Esophagus muscularis mucosa (tissue), 4 donors: ENCODE data around the gene FOXK1. TPM values are rescaled to one million over a fixed set of nuclear protein-coding genes. Genes with fewer than 3 reads are reported as not detected.

Source experiments
- DNase-seq: peaks from one replicate; pipeline ENCODE4 v3.0.0-alpha.2; 2017; ENCODE audit errors: extremely low spot score
- H3K27ac ChIP-seq, 4 donors: fragments of 200-600 bp; sonication (generic); replicated peaks in 1 of 4; 1 replicate in 3 of 4; 2 replicates in 1 of 4; pipeline ENCODE4 v1.5.1; 2016 to 2019; ENCODE audit warnings: mild to moderate bottlenecking in 1 of 4
- H3K27me3 ChIP-seq, 4 donors: fragments of 200-600 bp; sonication (generic); one replicate each; pipeline versions ENCODE4 v1.5.1 to v1.6.0; 2016 to 2019
- H3K36me3 ChIP-seq, 4 donors: fragments of 200-600 bp; sonication (generic); one replicate each; pipeline ENCODE4 v1.5.1; 2016 to 2019
- H3K4me1 ChIP-seq, 4 donors: fragments of 200-600 bp; sonication (generic); one replicate each; pipeline ENCODE4 v1.5.1; 2016 to 2019
- H3K4me3 ChIP-seq, 4 donors: fragments of 200-600 bp; sonication (generic); 1 replicate in 2 of 4; 2 replicates in 2 of 4; pipeline ENCODE4 v1.5.1; 2016 to 2019; ENCODE audit warnings: mild to moderate bottlenecking in 4 of 4, moderate library complexity in 1 of 4
- H3K9me3 ChIP-seq, 4 donors: fragments of 200-600 bp; sonication (generic); 1 replicate in 3 of 4; 2 replicates in 1 of 4; pipeline ENCODE4 v1.5.1; 2016 to 2019
- CTCF ChIP-seq, 3 experiments: fragments of 200-600 bp in 2 of 3; fragments of 450-650 bp in 1 of 3; sonication (generic) in 2 of 3; IDR thresholded peaks; one replicate each; pipeline ENCODE4 v1.5.1; 2017 to 2019; ENCODE audit warnings: antibody characterized with exemption in 3 of 3, mild to moderate bottlenecking in 2 of 3, moderate library complexity in 1 of 3
- EP300 ChIP-seq: sonication (generic); formaldehyde crosslinking; IDR thresholded peaks from one replicate; pipeline ENCODE4 v1.6.1; 2017; ENCODE audit warnings: antibody characterized with exemption
- POLR2A ChIP-seq: fragments of 450-650 bp; IDR thresholded peaks from one replicate; pipeline ENCODE4 v1.6.1; 2017; ENCODE audit warnings: antibody characterized with exemption, moderate library complexity, mild to moderate bottlenecking, low read depth
- POLR2AphosphoS5 ChIP-seq, 2 donors: sonication (generic); formaldehyde crosslinking; IDR thresholded peaks; one replicate each; pipeline ENCODE4 v1.6.1; 2017; ENCODE audit warnings: antibody characterized with exemption in 2 of 2
- WGBS: methylation state at CpG from one replicate; pipeline ENCODE4 v1.1.5; 2018; 5-methylcytosine and 5-hydroxymethylcytosine counted together
- intact Hi-C: fragments of 100-400 bp; cut with DNase I; formaldehyde crosslinking; loops from one replicate; pipeline ENCODE4 v1.15.1; 2023
- total RNA-seq, 4 donors: library from RNA; depleted of rRNA; stranded (reverse); fragments of >200 nt; gene quantifications; one replicate each; pipeline versions ENCODE4 v1.1.0 to v1.2.1, GENCODE V29; 2016

Gene FOXK1
- total RNA-seq, 4 donors from 2014 or later, result 23.4 to 46.1 (median 36.3) TPM

- intact Hi-C loops, result no loop called here
- Histone ChIP-seq H3K36me3 (peaks cover 27 to 57% (median 40%) of the 10 kb centered on the region in 4 donors), H3K27ac (peak overlapping the region; percentile 88 to 91 (median 90)), H3K4me1 (peaks cover 28 to 64% (median 60%) of the 10 kb centered on the region in 4 donors), H3K27me3 (no peaks in the 10 kb centered on the region), H3K4me3 (peak overlapping the region; percentile 23 to 32 (median 25)), H3K9me3 (no peaks in the 10 kb centered on the region)
- TF ChIP-seq EP300 (no peak), POLR2AphosphoS5 (IDR thresholded peaks at IDR 0.05) (peak; percentile 79 to 84), CTCF (IDR thresholded peaks at IDR 0.05) (no peak), POLR2A (no peak)
- no peak for DNase-seq
- 51% methylated on average over 28 of the region's 37 CpGs for WGBS
Measured at GRCh38 chr7:4766666-4767519, 84.8 kb downstream of the FOXK1 start.

GRCh38 chr7:4768597-4769569 lies 86.8 kb downstream of the FOXK1 start:
- WGBS, result 64% methylated on average over 27 of the region's 27 CpGs
- no peaks in the 10 kb centered on the region for H3K27me3 ChIP-seq
- no peaks in the 10 kb centered on the region for H3K9me3 ChIP-seq
- peaks cover 29 to 71% (median 62%) of the 10 kb centered on the region in 4 donors for H3K4me1 ChIP-seq
- no peak for TF ChIP-seq CTCF (IDR thresholded peaks at IDR 0.05)
- no peak for TF ChIP-seq POLR2AphosphoS5 (IDR thresholded peaks at IDR 0.05)
- no peak for TF ChIP-seq EP300
- no peak for TF ChIP-seq POLR2A
- H3K36me3 ChIP-seq, result peaks cover 7 to 37% (median 22%) of the 10 kb centered on the region in 4 donors
- no peak for DNase-seq
- H3K27ac ChIP-seq, result peak overlapping the region; percentile 88 to 91 (median 90)
- intact Hi-C loops, result no loop called here
- H3K4me3 ChIP-seq, result peak overlapping the region in 3 of 4 donors; percentile 0 to 16 (median 1)

- Histone ChIP-seq H3K4me1 (peaks cover 36 to 76% (median 70%) of the 10 kb centered on the region in 4 donors), H3K9me3 (no peaks in the 10 kb centered on the region), H3K36me3 (peaks cover 0 to 28% (median 13%) of the 10 kb centered on the region in 4 donors), H3K27me3 (no peaks in the 10 kb centered on the region), H3K4me3 (no peak overlapping the region), H3K27ac (peak overlapping the region; percentile 88 to 91 (median 90))
- intact Hi-C loops, result no loop called here
- WGBS, result 28% methylated on average over 7 of the region's 7 CpGs
- TF ChIP-seq CTCF (IDR thresholded peaks at IDR 0.05) (no peak), POLR2A (no peak), EP300 (no peak), POLR2AphosphoS5 (IDR thresholded peaks at IDR 0.05) (no peak)
- no peak for DNase-seq
Measured at GRCh38 chr7:4769761-4770160, 87.7 kb downstream of the FOXK1 start.

GRCh38 chr7:4770886-4771285 lies 88.8 kb downstream of the FOXK1 start:
- intact Hi-C loops, result no loop called here
- no peaks in the 10 kb centered on the region for H3K9me3 ChIP-seq
- H3K4me3 ChIP-seq, result no peak overlapping the region
- H3K27me3 ChIP-seq, result no peaks in the 10 kb centered on the region
- peaks cover 0 to 17% (median 5%) of the 10 kb centered on the region in 4 donors for H3K36me3 ChIP-seq
- H3K4me1 ChIP-seq, result peaks cover 36 to 68% (median 64%) of the 10 kb centered on the region in 4 donors
- TF ChIP-seq CTCF (IDR thresholded peaks at IDR 0.05) (no peak), POLR2A (no peak), POLR2AphosphoS5 (IDR thresholded peaks at IDR 0.05) (no peak), EP300 (no peak)
- DNase-seq, result no peak
- H3K27ac ChIP-seq, result peak overlapping the region; percentile 88 to 91 (median 90)
- WGBS, result 69% methylated on average over 9 of the region's 9 CpGs
